HCT116 (cell line): ENCODE data around the gene KCND3. TPM values are rescaled to one million over a fixed set of nuclear protein-coding genes. Genes with fewer than 3 reads are reported as not detected.

ENCODE experiments used
- ATAC-seq: fragments of 200-7000 bp; cut with Tn5 transposase; 2 replicates; pipeline ENCODE4 v1.9.1; 2020; ENCODE audit warnings: mild to moderate bottlenecking, moderate library complexity
- BruUV-seq: library from RNA; stranded (reverse); fragments of 400-500 nt; replicated peaks from 2 replicates; lab custom pipeline; 2021; lab: Mats Ljungman, UMichigan
- CTCF ChIA-PET: fragments of 300-600 bp; sonication (Branson Sonifier 250); formaldehyde crosslinking; loops from one replicate; lab custom pipeline; 2021; ENCODE audit warnings: antibody characterized with exemption; lab: Charles Lee
- POLR2A ChIA-PET: fragments of 300-600, 350-600 bp; sonication (Branson Sonifier 250); formaldehyde crosslinking; loops from one replicate; lab custom pipeline; 2021; ENCODE audit warnings: antibody characterized with exemption; lab: Charles Lee
- RAD21 ChIA-PET, 2 experiments: fragments of 300-600 bp; sonication (Branson Sonifier 250); formaldehyde crosslinking; loops; one replicate each; lab custom pipeline; 2023; ENCODE audit warnings: low total read pairs in 2 of 2; ENCODE audit not compliant: uncharacterized antibody in 2 of 2, unreplicated experiment in 2 of 2, low non-redundant PET in 1 of 2; lab: Charles Lee
- DNase-seq: peaks from one replicate; pipeline ENCODE4 v3.0.0-alpha.2; 2010; ENCODE audit warnings: low read depth, low spot score
- H2AFZ ChIP-seq: fragments of 200-600 bp; shearing (Covaris generic), sonication (generic); 2 replicates; pipeline ENCODE4 v1.6.1; 2017; ENCODE audit warnings: low read depth, mixed run types, mixed read lengths, antibody characterized with exemption, low read length; ENCODE audit not compliant: poor library complexity, severe bottlenecking
- H3K27ac ChIP-seq: 2 replicates; pipeline ENCODE4 v1.5.1; 2012; ENCODE audit warnings: low read depth, low read length
- H3K27me3 ChIP-seq: fragments of 200-600 bp; sonication (generic); 2 replicates; pipeline ENCODE4 v1.6.1; 2016; ENCODE audit warnings: mixed run types, low read length, mixed read lengths; ENCODE audit not compliant: insufficient read depth
- H3K36me3 ChIP-seq, 2 experiments: fragments of 200-500 bp in 1 of 2; fragments of 200-600 bp in 1 of 2; sonication (Bioruptor generic) in 1 of 2; sonication (generic) in 1 of 2; 2 replicates each; pipeline versions ENCODE4 v1.5.1 to v1.6.1; 2014 to 2016; ENCODE audit warnings: low read length in 2 of 2, inconsistent platforms in 1 of 2, mixed read lengths in 1 of 2, mixed run types in 1 of 2; ENCODE audit not compliant: insufficient read depth in 2 of 2, control insufficient read depth in 1 of 2
- H3K4me1 ChIP-seq, 2 experiments: fragments of 200-600 bp in 1 of 2; sonication (generic) in 1 of 2; 2 replicates each; pipeline versions ENCODE4 v1.5.1 to v1.6.1; 2012 to 2017; ENCODE audit warnings: low read length in 2 of 2, inconsistent platforms in 1 of 2, mild to moderate bottlenecking in 1 of 2, mixed read lengths in 1 of 2, mixed run types in 1 of 2, moderate library complexity in 1 of 2; ENCODE audit not compliant: insufficient read depth in 2 of 2, control insufficient read depth in 1 of 2
- H3K4me2 ChIP-seq: fragments of 200-600 bp; sonication (generic); 2 replicates; pipeline ENCODE4 v1.6.1; 2017; ENCODE audit warnings: mixed run types, low read length, mixed read lengths
- H3K4me3 ChIP-seq, 2 experiments: fragments of 200-600 bp in 1 of 2; sonication (generic) in 1 of 2; replicated peaks in 1 of 2; 2 replicates each; pipeline ENCODE4 v1.5.1; 2011 to 2016; ENCODE audit warnings: low read length in 2 of 2, control low read depth in 1 of 2, low read depth in 1 of 2, mild to moderate bottlenecking in 1 of 2, mixed read lengths in 1 of 2, mixed run types in 1 of 2
- H3K79me2 ChIP-seq: fragments of 200-600 bp; sonication (generic); 2 replicates; pipeline ENCODE4 v1.6.1; 2017; ENCODE audit warnings: mild to moderate bottlenecking, mixed run types, low read length, moderate library complexity, mixed read lengths; ENCODE audit not compliant: insufficient read depth
- H3K9ac ChIP-seq: fragments of 200-600 bp; sonication (generic); 2 replicates; pipeline ENCODE4 v1.6.1; 2016; ENCODE audit warnings: low read length, mixed read lengths
- H3K9me2 ChIP-seq: fragments of 200-600 bp; sonication (generic), shearing (Covaris generic); 2 replicates; pipeline ENCODE4 v1.6.1; 2017; ENCODE audit warnings: mixed run types, mild to moderate bottlenecking, moderate library complexity; ENCODE audit not compliant: insufficient read depth
- H3K9me3 ChIP-seq, 2 experiments: fragments of 200-500 bp in 1 of 2; fragments of 200-600 bp in 1 of 2; sonication (Bioruptor generic) in 1 of 2; sonication (generic) in 1 of 2; 2 replicates each; pipeline ENCODE4 v1.6.1; 2014 to 2017; ENCODE audit warnings: low read length in 2 of 2, mixed read lengths in 2 of 2, inconsistent platforms in 1 of 2, low read depth in 1 of 2, mild to moderate bottlenecking in 1 of 2, mixed run types in 1 of 2, moderate library complexity in 1 of 2; ENCODE audit not compliant: control insufficient read depth in 1 of 2, insufficient read depth in 1 of 2
- H4K20me1 ChIP-seq: fragments of 200-600 bp; sonication (generic), shearing (Covaris generic); 2 replicates; pipeline ENCODE4 v1.6.1; 2017; ENCODE audit warnings: mixed run types, mild to moderate bottlenecking, moderate library complexity; ENCODE audit not compliant: insufficient read depth
- ATF3 ChIP-seq: IDR thresholded peaks from 2 replicates; pipeline ENCODE4 v1.6.1; 2012
- EGR1 ChIP-seq: IDR thresholded peaks from 2 replicates; pipeline ENCODE4 v1.6.1; 2012; ENCODE audit warnings: low read depth
- EZH2 ChIP-seq: fragments of 200-600 bp; sonication (generic); IDR thresholded peaks from 2 replicates; pipeline ENCODE4 v1.6.1; 2017; ENCODE audit warnings: antibody characterized with exemption, mixed run types
- JUND ChIP-seq: IDR thresholded peaks from 2 replicates; pipeline ENCODE4 v1.6.1; 2012
- POLR2AphosphoS5 ChIP-seq: IDR thresholded peaks from 2 replicates; pipeline ENCODE4 v1.6.1; 2011; ENCODE audit warnings: mild to moderate bottlenecking, low read depth, low read length, moderate library complexity
- SRF ChIP-seq: IDR thresholded peaks from 2 replicates; pipeline ENCODE4 v1.6.1; 2012; ENCODE audit warnings: low read depth
- ZNF274 ChIP-seq: fragments of 200-500 bp; sonication (Bioruptor generic); IDR thresholded peaks from 2 replicates; pipeline ENCODE4 v1.6.1; 2014; ENCODE audit warnings: mild to moderate bottlenecking, low read depth, low read length, inconsistent platforms
- intact Hi-C: fragments of 100-400 bp; cut with micrococcal nuclease; formaldehyde crosslinking; loops from 2 replicates; pipeline ENCODE4 v1.10.0; 2022
- total RNA-seq: library from RNA; stranded (reverse); gene quantifications from one replicate; pipeline ENCODE4 v1.2.1, GENCODE V29; 2021; ENCODE audit not compliant: unreplicated experiment

Gene KCND3
- total RNA-seq, 1 experiment from 2014 or later = 0.44 TPM

GRCh38 chr1:111755331-111756123 lies 233.9 kb downstream of the KCND3 start, which contains the start of gene DDX20 (continued):
- no peak for TF ChIP-seq ZNF274
- no peak for TF ChIP-seq EZH2
- TF ChIP-seq ATF3 = no peak
- peak; percentile 73 for TF ChIP-seq POLR2AphosphoS5
- no peak for TF ChIP-seq SRF

GRCh38 chr1:111754984-111755330 lies 234.5 kb downstream of the KCND3 start:
- Histone ChIP-seq H3K9me3 (no peaks in the 10 kb centered on the region), H3K4me2 (peak overlapping the region; percentile 84), H3K27me3 (no peaks in the 10 kb centered on the region), H2AFZ (peak overlapping the region; percentile 69), H3K4me3 (peak overlapping the region; percentile 68 to 83), H3K9me2 (no peaks in the 10 kb centered on the region), H3K27ac (peak overlapping the region; percentile 89), H3K36me3 (peaks cover 0 to 7% of the 10 kb centered on the region in 2 experiments; a peak in 2 of 4 replicates), H3K9ac (peak overlapping the region; percentile 90), H3K79me2 (peaks cover 36% of the 10 kb centered on the region), H4K20me1 (no peaks in the 10 kb centered on the region), H3K4me1 (peaks cover 11 to 18% of the 10 kb centered on the region in 2 experiments)
- intact Hi-C loops = loop anchor here (1.0 to 2.0 kb wide), 2 partner anchors 16 to 40 kb away; partner anchors contain the start of gene INKA2
- TF ChIP-seq JUND (no peak), EGR1 (peak; percentile 96)
- CTCF ChIA-PET = interaction anchor here (0.9 to 2.6 kb wide), 7 partner anchors 8 to 274 kb away, joined by 4 to 8 read pairs (median 5); partner anchors contain the start of gene INKA2
- DNase-seq (no peak), ATAC-seq (peak; percentile 39)
- TSS peak; percentile 77 for BruUV-seq
- RAD21 ChIA-PET = interaction anchor here (0.8 to 1.0 kb wide), 2 partner anchors 16 to 247 kb away, joined by 3 to 4 read pairs; partner anchors contain the start of gene INKA2 (in 1 of the 2)
- POLR2A ChIA-PET = no interaction called here
